ENCODE data around the gene GABARAP. TPM values are rescaled to one million over a fixed set of nuclear protein-coding genes. Genes with fewer than 3 reads are reported as not detected.

Gene GABARAP
- polyA plus RNA-seq, 1 of the 3 experiments (the other 2 are of a cell fraction): 585 TPM

DNA sequence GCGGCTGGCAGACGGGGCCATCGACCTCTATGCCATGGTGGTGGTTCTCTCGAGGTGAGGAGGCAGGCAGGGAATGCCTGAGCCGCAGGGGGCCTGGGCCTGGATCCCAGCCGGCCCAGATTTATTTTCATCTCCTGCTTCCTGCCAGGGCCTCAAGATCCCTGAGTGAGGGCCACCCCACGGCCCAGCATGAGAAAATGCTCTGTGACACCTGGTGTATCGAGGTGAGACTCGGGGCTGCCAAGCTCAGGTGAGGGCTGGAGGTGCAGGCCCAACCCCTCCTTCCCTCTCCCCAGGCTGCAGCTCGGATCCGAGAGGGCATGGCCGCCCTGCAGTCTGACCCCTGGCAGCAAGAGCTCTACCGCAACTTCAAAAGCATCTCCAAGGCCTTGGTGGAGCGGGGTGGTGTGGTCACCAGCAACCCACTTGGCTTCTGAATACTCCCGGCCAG, 17.6 kb downstream of the GABARAP start:
- H3K4me1 ChIP-seq (ENCODE audit: control insufficient read depth in 1 of 2, insufficient read depth in 2 of 2, low read depth in 1 of 2, low read length in 1 of 2): peaks cover 0 to 19% of the 10 kb centered on the region in 2 experiments; a peak in 2 of 4 replicates
- DNase-seq: no peak
- POLR2A ChIA-PET: interaction anchor here (1.4 to 4.9 kb wide), 3 partner anchors 10 to 179 kb away, joined by 3 to 27 read pairs (median 6); partner anchors contain the start of gene DVL2
- no peaks in the 10 kb centered on the region for H3K9me3 ChIP-seq
- no peaks in the 10 kb centered on the region for H3K9me2 ChIP-seq
- H3K36me3 ChIP-seq (replicated peaks in 1 of 2; ENCODE audit: control insufficient read depth in 1 of 2, insufficient read depth in 2 of 2, low read length in 1 of 2): peaks cover 44 to 73% of the 10 kb centered on the region in 2 experiments
- CTCF ChIA-PET: interaction anchor here (2.3 to 3.5 kb wide), 2 partner anchors 10 to 72 kb away, joined by 8 to 15 read pairs; no protein-coding TSS in a partner anchor
- peaks cover 1% of the 10 kb centered on the region; the same call in 1 of the 2 replicates for H4K20me1 ChIP-seq (ENCODE audit: insufficient read depth)
- no peak overlapping the region for H2AFZ ChIP-seq (ENCODE audit: low read depth)
- no peak overlapping the region for H3K9ac ChIP-seq
- H3K79me2 ChIP-seq (ENCODE audit: insufficient read depth): peaks cover 24% of the 10 kb centered on the region
- TF ChIP-seq RFX5 (IDR thresholded peaks at IDR 0.05; ENCODE audit: low read length) (no peak), POLR2AphosphoS5 (IDR thresholded peaks at IDR 0.05; ENCODE audit: low read depth, low read length) (no peak), NRF1 (IDR thresholded peaks at IDR 0.05; ENCODE audit: low read depth, low read length) (no peak), EP300 (IDR thresholded peaks at IDR 0.05; ENCODE audit: borderline replicate concordance in 1 of 2, low read depth in 1 of 2, low read length in 1 of 2) (no peak), YY1 (IDR thresholded peaks at IDR 0.05; ENCODE audit: low read depth) (no peak), SIN3A (IDR thresholded peaks at IDR 0.05; ENCODE audit: borderline replicate concordance, low read depth, low read length) (no peak), GATA2 (CRISPR knock-in tag; IDR thresholded peaks at IDR 0.05) (no peak), RAD21 (IDR thresholded peaks at IDR 0.05; ENCODE audit: low read length) (no peak), JUND (IDR thresholded peaks at IDR 0.05) (no peak)
- peaks cover 32% of the 10 kb centered on the region for H3F3A ChIP-seq (replicated peaks; ENCODE audit: insufficient read depth)
- H3K27me3 ChIP-seq (ENCODE audit: insufficient read depth): no peaks in the 10 kb centered on the region
- WGBS (ENCODE audit: low lambda C conversion rate): 81% methylated on average over 5 of the region's 15 CpGs
- no peak overlapping the region for H3K4me3 ChIP-seq (ENCODE audit: low read depth in 2 of 2, low read length in 1 of 2)
- H3K4me2 ChIP-seq: no peak overlapping the region
- no peak overlapping the region for H3K27ac ChIP-seq (ENCODE audit: low read depth in 2 of 2, low read length in 1 of 2)

DNA sequence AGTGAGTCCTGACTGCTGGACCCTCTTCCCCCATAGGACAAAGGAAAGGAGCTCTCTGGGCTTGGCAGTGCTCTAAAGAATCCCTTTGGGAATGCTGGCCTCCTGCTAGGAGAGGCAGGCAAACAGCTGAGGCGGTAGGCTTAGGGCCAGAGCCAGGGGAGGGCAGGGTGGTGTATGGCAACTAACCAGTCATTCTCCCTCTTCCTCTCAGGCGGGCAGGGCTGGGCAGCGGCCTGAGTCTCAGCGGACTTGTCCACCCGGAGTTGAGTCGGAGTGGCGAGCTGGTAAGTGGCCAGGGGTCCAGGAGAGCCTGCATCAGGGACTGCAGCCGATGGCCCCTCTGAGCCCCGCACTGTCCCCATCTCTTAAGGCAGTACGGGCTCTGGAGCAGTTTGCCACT, 18.1 kb downstream of the GABARAP start:
- Histone ChIP-seq H4K20me1 (ENCODE audit: insufficient read depth) (no peaks in the 10 kb centered on the region; the same call in 1 of the 2 replicates), H3K79me2 (ENCODE audit: insufficient read depth) (peaks cover 22% of the 10 kb centered on the region), H3K9ac (no peak overlapping the region), H3K9me2 (no peaks in the 10 kb centered on the region), H3K36me3 (replicated peaks in 1 of 2; ENCODE audit: control insufficient read depth in 1 of 2, insufficient read depth in 2 of 2, low read length in 1 of 2) (peaks cover 38 to 67% of the 10 kb centered on the region in 2 experiments), H2AFZ (ENCODE audit: low read depth) (no peak overlapping the region), H3K4me1 (ENCODE audit: control insufficient read depth in 1 of 2, insufficient read depth in 2 of 2, low read depth in 1 of 2, low read length in 1 of 2) (peaks cover under 1 to 24% of the 10 kb centered on the region in 2 experiments; a peak in 2 of 4 replicates), H3K27me3 (ENCODE audit: insufficient read depth) (no peaks in the 10 kb centered on the region), H3K4me2 (no peak overlapping the region), H3K27ac (ENCODE audit: low read depth in 2 of 2, low read length in 1 of 2) (no peak overlapping the region), H3F3A (replicated peaks; ENCODE audit: insufficient read depth) (peaks cover 37% of the 10 kb centered on the region), H3K4me3 (ENCODE audit: low read depth in 2 of 2, low read length in 1 of 2) (no peak overlapping the region), H3K9me3 (no peaks in the 10 kb centered on the region)
- ChIA-PET CTCF (interaction anchor here (2.3 to 3.5 kb wide), 2 partner anchors 9 to 73 kb away, joined by 8 to 15 read pairs; no protein-coding TSS in a partner anchor), POLR2A (interaction anchor here (1.4 to 4.9 kb wide), 3 partner anchors 10 to 178 kb away, joined by 3 to 27 read pairs (median 6); partner anchors contain the start of gene DVL2)
- no peak for TF ChIP-seq USF2 (IDR thresholded peaks at IDR 0.05; ENCODE audit: borderline replicate concordance, low read depth, low read length)
- TF ChIP-seq RFX5 (IDR thresholded peaks at IDR 0.05; ENCODE audit: low read length): no peak
- TF ChIP-seq TAF1 (IDR thresholded peaks at IDR 0.05; ENCODE audit: borderline replicate concordance, low read depth, low read length): no peak
- no peak for TF ChIP-seq RCOR1 (IDR thresholded peaks at IDR 0.05; ENCODE audit: low read length)
- no peak for TF ChIP-seq GABPA (IDR thresholded peaks at IDR 0.05; ENCODE audit: low read depth)
- TF ChIP-seq ELF1 (IDR thresholded peaks at IDR 0.05): no peak
- TF ChIP-seq ZBTB33 (IDR thresholded peaks at IDR 0.05; ENCODE audit: borderline replicate concordance, low read depth): no peak
- no peak for TF ChIP-seq RAD21 (IDR thresholded peaks at IDR 0.05; ENCODE audit: low read length)
- TF ChIP-seq NRF1 (IDR thresholded peaks at IDR 0.05; ENCODE audit: low read depth, low read length): no peak
- TF ChIP-seq FOSL2 (IDR thresholded peaks at IDR 0.05; ENCODE audit: borderline replicate concordance, low read depth): no peak
- TF ChIP-seq MEF2A (IDR thresholded peaks at IDR 0.05; ENCODE audit: borderline replicate concordance, low read depth): no peak
- no peak for TF ChIP-seq FOXJ3 (CRISPR knock-in tag; IDR thresholded peaks at IDR 0.05)
- TF ChIP-seq EZH2phosphoT487 (IDR thresholded peaks at IDR 0.05; ENCODE audit: borderline replicate concordance, low read depth): no peak
- TF ChIP-seq TCF12 (IDR thresholded peaks at IDR 0.05): no peak
- no peak for TF ChIP-seq JUND (IDR thresholded peaks at IDR 0.05)
- TF ChIP-seq MAX (IDR thresholded peaks at IDR 0.05; ENCODE audit: low read depth): no peak
- no peak for TF ChIP-seq RXRA (IDR thresholded peaks at IDR 0.05; ENCODE audit: borderline replicate concordance, low read depth)
- no peak for TF ChIP-seq GATA2 (CRISPR knock-in tag; IDR thresholded peaks at IDR 0.05)
- TF ChIP-seq, protein P1, sequence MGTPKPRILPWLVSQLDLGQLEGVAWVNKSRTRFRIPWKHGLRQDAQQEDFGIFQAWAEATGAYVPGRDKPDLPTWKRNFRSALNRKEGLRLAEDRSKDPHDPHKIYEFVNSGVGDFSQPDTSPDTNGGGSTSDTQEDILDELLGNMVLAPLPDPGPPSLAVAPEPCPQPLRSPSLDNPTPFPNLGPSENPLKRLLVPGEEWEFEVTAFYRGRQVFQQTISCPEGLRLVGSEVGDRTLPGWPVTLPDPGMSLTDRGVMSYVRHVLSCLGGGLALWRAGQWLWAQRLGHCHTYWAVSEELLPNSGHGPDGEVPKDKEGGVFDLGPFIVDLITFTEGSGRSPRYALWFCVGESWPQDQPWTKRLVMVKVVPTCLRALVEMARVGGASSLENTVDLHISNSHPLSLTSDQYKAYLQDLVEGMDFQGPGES (IDR thresholded peaks at IDR 0.05; ENCODE audit: low read depth, low read length): no peak
- 71% methylated on average over 3 of the region's 10 CpGs for WGBS (ENCODE audit: low lambda C conversion rate)
- no peak for DNase-seq
